CD4-positive, alpha-beta T cell treated with Interleukin-4 for 4 hours (primary cell): ENCODE results near the gene PDE6C.
A peak's percentile ranks its signal among the peaks of the same experiment; 100 is the strongest.

Experiments
- DNase-seq: peaks from one replicate; pipeline ENCODE4 v3.0.0-alpha.2; 2020

PDE6C gene

DNA sequence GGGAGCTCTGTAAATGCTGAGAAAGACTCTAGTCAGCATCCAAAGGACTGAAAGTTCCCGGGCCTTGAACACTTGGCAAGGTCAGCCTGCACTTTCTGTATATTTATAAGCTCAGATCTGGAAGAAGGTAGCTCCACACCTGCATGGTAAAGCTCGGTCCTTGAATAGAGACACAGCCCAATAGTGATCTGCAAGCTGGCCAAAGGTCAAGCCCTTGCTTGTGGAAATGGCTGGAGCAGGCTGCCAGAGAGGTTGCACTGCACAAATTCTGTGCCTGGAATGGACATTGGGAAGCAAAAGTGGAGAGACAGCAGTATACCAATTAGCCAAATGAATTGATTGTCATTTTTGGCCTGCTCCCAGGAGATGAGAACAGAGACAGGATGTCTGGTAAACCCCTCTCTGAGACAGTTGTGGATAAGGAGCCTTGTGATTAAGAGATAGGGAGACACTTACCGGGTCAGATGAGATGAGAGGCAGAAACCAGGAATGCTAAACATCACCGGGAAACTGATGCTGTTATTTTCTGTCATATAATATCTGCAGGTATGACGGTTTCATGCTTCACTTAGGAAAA, 98.1 kb downstream of the PDE6C start:
- no peak for DNase-seq

DNA sequence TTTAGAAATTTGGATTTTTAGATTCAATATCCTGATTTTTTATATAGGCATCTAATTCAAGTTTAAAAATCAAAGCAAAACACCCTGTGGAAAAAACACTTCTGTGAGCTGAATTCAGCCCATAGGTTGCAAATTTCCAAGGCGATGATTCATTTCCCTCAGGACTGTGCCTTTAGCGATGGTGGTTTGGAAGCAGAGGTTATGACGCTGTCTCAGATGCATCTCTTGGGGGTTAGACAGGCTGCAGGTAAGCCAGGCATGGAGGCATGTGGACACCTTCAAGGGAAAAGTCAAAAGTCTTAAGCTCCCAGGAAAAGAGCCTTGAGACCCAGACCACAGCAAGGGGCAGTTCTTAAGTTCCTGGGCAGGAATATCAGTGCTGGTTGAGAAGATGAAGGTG, 99.6 kb downstream of the PDE6C start:
- no peak for DNase-seq

DNA sequence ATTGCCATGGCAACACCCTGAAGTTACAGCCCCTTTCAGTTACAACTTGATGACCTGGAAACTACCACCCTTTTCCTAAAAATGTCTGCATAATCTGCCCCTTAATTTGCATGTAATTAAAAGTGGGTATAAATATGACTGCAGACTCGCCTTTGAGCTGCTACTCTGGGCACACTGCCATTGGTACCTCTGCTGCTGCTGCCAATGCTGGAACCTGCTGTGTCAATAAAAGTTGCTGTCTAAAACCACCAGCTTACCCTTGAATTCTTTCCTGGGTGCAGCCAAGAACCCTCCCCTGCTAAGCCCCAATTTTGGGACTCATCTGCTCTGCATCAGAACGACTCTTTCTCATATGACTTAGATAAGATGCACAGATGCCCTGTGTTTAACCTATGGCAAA, 100.3 kb downstream of the PDE6C start:
- no peak for DNase-seq

DNA sequence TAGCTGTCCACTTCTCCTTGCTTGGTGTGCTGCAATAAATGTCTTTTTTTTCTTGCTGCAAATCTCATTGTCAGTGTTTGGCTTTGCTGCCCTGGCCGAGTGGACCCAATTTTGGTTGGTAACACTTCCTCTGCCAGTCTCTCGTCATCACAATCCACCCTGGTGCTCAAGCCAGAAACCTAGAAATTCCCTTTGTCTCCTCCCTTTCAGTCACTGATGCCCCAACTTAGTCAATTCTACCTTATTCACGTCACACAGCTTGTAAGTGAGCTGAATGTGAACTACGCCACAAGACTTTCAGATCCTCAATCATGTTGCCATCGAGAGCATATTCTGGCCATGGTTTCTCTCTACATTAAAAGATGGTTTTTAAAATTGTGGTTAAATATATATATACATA, 103.0 kb downstream of the PDE6C start:
- peak; percentile 5 for DNase-seq
